NCI-H146 treated with DMSO at 0.1 percent for 48 hours (cell line): ENCODE results near the gene AP4B1.
"Not testable (repeated sequence)": the region's sequence is repeated elsewhere in the genome, so short reads cannot be mapped to it uniquely, and the experiment has no call there.

Experiments used
- DNase-seq: peaks from one replicate; lab custom pipeline; 2025; ENCODE audit not compliant: unreplicated experiment; lab: John Stamatoyannopoulos, UW

Gene AP4B1

GRCh38 chr1:113858982-113859381, 45.6 kb downstream of the AP4B1 start:
- DNase-seq = no peak

- DNase-seq = no peak
Measured at GRCh38 chr1:113858418-113858817, 46.2 kb downstream of the AP4B1 start.

- DNase-seq = no peak
Measured at GRCh38 chr1:113857776-113858175, 46.8 kb downstream of the AP4B1 start.

GRCh38 chr1:113856401-113856790, 48.2 kb downstream of the AP4B1 start:
- DNase-seq = no peak

- DNase-seq = no peak
Measured at GRCh38 chr1:113855630-113856400, 48.8 kb downstream of the AP4B1 start.

GRCh38 chr1:113854234-113854633, 50.4 kb downstream of the AP4B1 start:
- no peak for DNase-seq

GRCh38 chr1:113852694-113853093, 51.9 kb downstream of the AP4B1 start:
- DNase-seq = not testable (repeated sequence)

- no peak for DNase-seq
Measured at GRCh38 chr1:113850127-113850796, 54.3 kb downstream of the AP4B1 start.

GRCh38 chr1:113849072-113849471, 55.5 kb downstream of the AP4B1 start:
- no peak for DNase-seq

- no peak for DNase-seq
Measured at GRCh38 chr1:113846391-113847035, 58.1 kb downstream of the AP4B1 start.
